H9 (cell line): Measurements from ENCODE around the gene ITGA7. TPM values are rescaled to one million over a fixed set of nuclear protein-coding genes. Genes with fewer than 3 reads are reported as not detected.

Source experiments
- DNase-seq: peaks from one replicate; pipeline ENCODE4 v3.0.0-alpha.2; 2017
- H2AFZ ChIP-seq: one replicate; pipeline ENCODE4 v1.6.1; 2013; ENCODE audit warnings: mild to moderate bottlenecking, low read length, control low read depth, moderate library complexity
- H2AK5ac ChIP-seq: 2 replicates; pipeline ENCODE4 v1.6.1; 2013; ENCODE audit warnings: low read length, control low read depth, mixed read lengths; ENCODE audit not compliant: insufficient read length
- H2BK120ac ChIP-seq: one replicate; pipeline ENCODE4 v1.6.1; 2013; ENCODE audit warnings: low read depth, mild to moderate bottlenecking, low read length, control low read depth, inconsistent platforms; ENCODE audit not compliant: poor library complexity, severe bottlenecking
- H2BK12ac ChIP-seq: 2 replicates; pipeline ENCODE4 v1.6.1; 2013; ENCODE audit warnings: low read length, control low read depth, mixed read lengths, low read depth; ENCODE audit not compliant: insufficient read length
- H2BK15ac ChIP-seq: 2 replicates; pipeline ENCODE4 v1.6.1; 2013; ENCODE audit warnings: low read depth, low read length, control low read depth
- H2BK20ac ChIP-seq: one replicate; pipeline ENCODE4 v1.6.1; 2013; ENCODE audit warnings: low read depth, mild to moderate bottlenecking, low read length, control low read depth, inconsistent platforms; ENCODE audit not compliant: poor library complexity, severe bottlenecking
- H2BK5ac ChIP-seq: 2 replicates; pipeline ENCODE4 v1.6.1; 2013; ENCODE audit warnings: low read length, control low read depth, mixed read lengths; ENCODE audit not compliant: insufficient read length
- H3K14ac ChIP-seq: 2 replicates; pipeline ENCODE4 v1.6.1; 2013; ENCODE audit warnings: low read length, control low read depth; ENCODE audit not compliant: insufficient read depth
- H3K18ac ChIP-seq: 2 replicates; pipeline ENCODE4 v1.6.1; 2013; ENCODE audit warnings: low read depth, mild to moderate bottlenecking, mixed read lengths, low read length, control low read depth; ENCODE audit not compliant: insufficient read length
- H3K23ac ChIP-seq: 2 replicates; pipeline ENCODE4 v1.6.1; 2013; ENCODE audit warnings: low read length, control low read depth, mixed read lengths, low read depth; ENCODE audit not compliant: insufficient read length
- H3K23me2 ChIP-seq: 2 replicates; pipeline ENCODE4 v1.6.1; 2013; ENCODE audit warnings: low read depth, mild to moderate bottlenecking, mixed read lengths, low read length, control low read depth; ENCODE audit not compliant: insufficient read length, poor library complexity, severe bottlenecking
- H3K27ac ChIP-seq: 2 replicates; pipeline ENCODE4 v1.5.1; 2013; ENCODE audit warnings: low read length, control low read depth, mixed read lengths, low read depth; ENCODE audit not compliant: insufficient read length
- H3K27me3 ChIP-seq: 2 replicates; pipeline ENCODE4 v1.6.1; 2013; ENCODE audit warnings: low read length, control low read depth, inconsistent platforms; ENCODE audit not compliant: insufficient read depth
- H3K4ac ChIP-seq: 2 replicates; pipeline ENCODE4 v1.6.1; 2013; ENCODE audit warnings: low read depth, mild to moderate bottlenecking, control low read depth, inconsistent platforms, low read length, moderate library complexity
- H3K4me1 ChIP-seq: 2 replicates; pipeline ENCODE4 v1.6.1; 2013; ENCODE audit warnings: low read length, control low read depth, inconsistent platforms; ENCODE audit not compliant: insufficient read depth
- H3K4me2 ChIP-seq: 2 replicates; pipeline ENCODE4 v1.6.1; 2013; ENCODE audit warnings: low read length, control low read depth, mixed read lengths; ENCODE audit not compliant: insufficient read length, insufficient read depth
- H3K56ac ChIP-seq: 2 replicates; pipeline ENCODE4 v1.6.1; 2013; ENCODE audit warnings: low read depth, mild to moderate bottlenecking, mixed read lengths, low read length, control low read depth; ENCODE audit not compliant: insufficient read length
- H3K79me1 ChIP-seq: 2 replicates; pipeline ENCODE4 v1.6.1; 2013; ENCODE audit warnings: low read depth, mild to moderate bottlenecking, moderate library complexity, low read length, control low read depth, inconsistent platforms; ENCODE audit not compliant: insufficient read depth, poor library complexity, severe bottlenecking
- H3K79me2 ChIP-seq: 2 replicates; pipeline ENCODE4 v1.6.1; 2013; ENCODE audit warnings: low read length, control low read depth, inconsistent platforms; ENCODE audit not compliant: insufficient read depth
- H3K9ac ChIP-seq: 2 replicates; pipeline ENCODE4 v1.6.1; 2013; ENCODE audit warnings: low read length, control low read depth, mixed read lengths; ENCODE audit not compliant: insufficient read length; ENCODE audit errors: extremely low read depth
- H3K9me3 ChIP-seq: one replicate; pipeline ENCODE4 v1.6.1; 2013; ENCODE audit warnings: low read depth, low read length, inconsistent platforms; ENCODE audit not compliant: control insufficient read depth
- H3T11ph ChIP-seq: one replicate; pipeline ENCODE4 v1.6.1; 2013; ENCODE audit warnings: mild to moderate bottlenecking, low read length, control low read depth, inconsistent platforms
- H4K20me1 ChIP-seq: one replicate; pipeline ENCODE4 v1.6.1; 2013; ENCODE audit not compliant: control insufficient read depth, insufficient read length, insufficient read depth
- H4K5ac ChIP-seq: 2 replicates; pipeline ENCODE4 v1.6.1; 2013; ENCODE audit warnings: low read depth, mild to moderate bottlenecking, mixed read lengths, low read length, control low read depth; ENCODE audit not compliant: insufficient read length
- H4K8ac ChIP-seq: replicated peaks from 2 replicates; pipeline ENCODE4 v1.6.1; 2013; ENCODE audit warnings: low read length, control low read depth, mixed read lengths, low read depth; ENCODE audit not compliant: insufficient read length
- H4K91ac ChIP-seq: 2 replicates; pipeline ENCODE4 v1.6.1; 2013; ENCODE audit warnings: low read depth, mild to moderate bottlenecking, moderate library complexity, mixed read lengths, low read length, control low read depth; ENCODE audit not compliant: insufficient read length
- H3K27ac Mint-ChIP-seq, 3 experiments: 2 replicates in 2 of 3; 3 replicates in 1 of 3; pipeline ENCODE4 v1.8.0; 2020 to 2021; ENCODE audit warnings: mixed read lengths in 3 of 3, mild to moderate bottlenecking in 1 of 3, moderate library complexity in 1 of 3
- H3K27me3 Mint-ChIP-seq: 2 replicates; pipeline ENCODE4 v1.8.0; 2021; ENCODE audit warnings: low read depth, mild to moderate bottlenecking, moderate library complexity, mixed read lengths
- H3K36me3 Mint-ChIP-seq, 3 experiments: 2 replicates in 2 of 3; 3 replicates in 1 of 3; pipeline ENCODE4 v1.8.0; 2020 to 2021; ENCODE audit warnings: low read depth in 3 of 3, mixed read lengths in 3 of 3; ENCODE audit not compliant: insufficient read depth in 1 of 3
- H3K4me1 Mint-ChIP-seq, 2 experiments: 2 replicates each; pipeline ENCODE4 v1.8.0; 2020; ENCODE audit warnings: mixed read lengths in 2 of 2
- H3K4me3 Mint-ChIP-seq, 2 experiments: 2 replicates in 1 of 2; 3 replicates in 1 of 2; pipeline ENCODE4 v1.8.0; 2020 to 2021; ENCODE audit warnings: mild to moderate bottlenecking in 2 of 2, mixed read lengths in 2 of 2, moderate library complexity in 1 of 2
- H3K9me3 Mint-ChIP-seq, 2 experiments: 2 replicates in 1 of 2; 3 replicates in 1 of 2; pipeline ENCODE4 v1.8.0; 2020; ENCODE audit warnings: mild to moderate bottlenecking in 2 of 2, mixed read lengths in 2 of 2, moderate library complexity in 1 of 2
- WGBS: extraction: QIAGEN DNeasy Blood & Tissue Kit; methylation state at CpG from one replicate; pipeline ENCODE4 v1.1.7; 2013; ENCODE audit warnings: missing lambda C conversion rate, low lambda C conversion rate, mixed read lengths; ENCODE audit not compliant: insufficient read length; ENCODE audit errors: extremely low coverage; 5-methylcytosine and 5-hydroxymethylcytosine counted together
- total RNA-seq: library from RNA; stranded (reverse); gene quantifications from 2 replicates; pipeline ENCODE4 v1.2.1, GENCODE V29; 2021
- TF ChIP-seq, protein P1 (sequence below): fragments of 200-600 bp; sonication (generic); conservative IDR thresholded peaks from 3 replicates; pipeline ENCODE4 v1.8.0; 2021; ENCODE audit warnings: antibody characterized with exemption, mild to moderate bottlenecking

ITGA7 gene
- total RNA-seq, 1 experiment from 2014 or later, result 119 TPM

DNA sequence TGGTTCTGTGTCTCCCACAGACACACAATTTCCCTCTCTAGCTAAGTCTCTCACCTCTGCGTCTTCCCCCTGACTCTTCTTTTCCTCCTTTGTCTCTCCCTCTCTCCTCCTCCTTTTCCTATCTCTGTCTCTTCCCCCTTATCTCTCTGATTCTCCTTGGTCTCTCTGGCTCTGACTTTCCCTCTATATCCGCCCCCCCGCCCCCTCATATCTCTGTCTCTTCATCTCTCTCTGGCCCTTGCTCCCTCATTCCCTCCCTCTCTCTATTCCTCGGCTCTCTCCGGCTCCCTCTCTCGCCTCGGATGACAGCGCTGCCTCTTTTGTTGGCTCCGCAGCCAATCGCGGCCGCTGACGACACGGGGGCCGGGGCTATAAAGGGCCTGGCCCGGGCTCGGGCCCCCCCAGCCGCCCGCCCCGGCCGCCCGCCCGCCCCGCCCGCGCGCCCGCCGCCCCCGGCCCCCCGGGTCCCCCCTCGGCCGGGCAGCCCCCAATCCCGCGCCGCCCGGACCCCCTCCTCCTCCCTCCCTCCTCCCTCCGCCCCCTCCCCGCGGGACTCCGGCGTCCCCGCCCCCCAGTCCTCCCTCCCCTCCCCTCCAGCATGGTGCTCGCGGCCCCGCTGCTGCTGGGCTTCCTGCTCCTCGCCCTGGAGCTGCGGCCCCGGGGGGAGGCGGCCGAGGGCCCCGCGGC lies 35.2 kb upstream of the ITGA7 start, which contains the start of gene GDF11:
TSS of gene GDF11 (plus strand) at position 404 of the 687 bp plus-strand sequence. CDS start at position 599, 195 bp downstream.
- Histone ChIP-seq H2BK15ac (no peak within 1 kb of the TSS), H3K9me3 (no peaks in the 10 kb centered on the region), H3K23ac (no peak within 1 kb of the TSS), H3K79me1 (peaks cover 2% of the 10 kb centered on the region), H3T11ph (no peak within 1 kb of the TSS), H2BK12ac (no peak within 1 kb of the TSS), H3K27ac (no peak within 1 kb of the TSS), H3K18ac (peak within 1 kb of the TSS; percentile 56), H2AFZ (no peak within 1 kb of the TSS), H3K9ac (peak within 1 kb of the TSS; percentile 31), H3K79me2 (peaks cover 6% of the 10 kb centered on the region; the same call in 1 of the 2 replicates), H2BK120ac (no peak within 1 kb of the TSS), H4K8ac (no peak within 1 kb of the TSS), H4K20me1 (no peaks in the 10 kb centered on the region), H3K4me1 (peaks cover 11% of the 10 kb centered on the region), H3K27me3 (no peaks in the 10 kb centered on the region), H3K14ac (peak within 1 kb of the TSS; percentile 49; the same call in 1 of the 2 replicates), H3K56ac (no peak within 1 kb of the TSS), H3K23me2 (peaks cover 36% of the 10 kb centered on the region), H2BK5ac (no peak within 1 kb of the TSS), H2AK5ac (no peak within 1 kb of the TSS), H3K4ac (no peak within 1 kb of the TSS), H3K4me2 (peak within 1 kb of the TSS; percentile 83), H4K5ac (no peak within 1 kb of the TSS), H2BK20ac (no peak within 1 kb of the TSS), H4K91ac (no peak within 1 kb of the TSS)
- no CpG with 5 or more reads among the region's 53 CpGs for WGBS
- TF ChIP-seq, protein P1, sequence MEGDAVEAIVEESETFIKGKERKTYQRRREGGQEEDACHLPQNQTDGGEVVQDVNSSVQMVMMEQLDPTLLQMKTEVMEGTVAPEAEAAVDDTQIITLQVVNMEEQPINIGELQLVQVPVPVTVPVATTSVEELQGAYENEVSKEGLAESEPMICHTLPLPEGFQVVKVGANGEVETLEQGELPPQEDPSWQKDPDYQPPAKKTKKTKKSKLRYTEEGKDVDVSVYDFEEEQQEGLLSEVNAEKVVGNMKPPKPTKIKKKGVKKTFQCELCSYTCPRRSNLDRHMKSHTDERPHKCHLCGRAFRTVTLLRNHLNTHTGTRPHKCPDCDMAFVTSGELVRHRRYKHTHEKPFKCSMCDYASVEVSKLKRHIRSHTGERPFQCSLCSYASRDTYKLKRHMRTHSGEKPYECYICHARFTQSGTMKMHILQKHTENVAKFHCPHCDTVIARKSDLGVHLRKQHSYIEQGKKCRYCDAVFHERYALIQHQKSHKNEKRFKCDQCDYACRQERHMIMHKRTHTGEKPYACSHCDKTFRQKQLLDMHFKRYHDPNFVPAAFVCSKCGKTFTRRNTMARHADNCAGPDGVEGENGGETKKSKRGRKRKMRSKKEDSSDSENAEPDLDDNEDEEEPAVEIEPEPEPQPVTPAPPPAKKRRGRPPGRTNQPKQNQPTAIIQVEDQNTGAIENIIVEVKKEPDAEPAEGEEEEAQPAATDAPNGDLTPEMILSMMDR, result no peak
- H3K9me3 Mint-ChIP-seq, result no peaks in the 10 kb centered on the region
- H3K4me1 Mint-ChIP-seq, result peaks cover 46 to 48% of the 10 kb centered on the region in 2 experiments
- DNase-seq, result peak; percentile 88
- peaks cover 5 to 11% (median 9%) of the 10 kb centered on the region in 3 experiments; a peak in 5 of 7 replicates for H3K36me3 Mint-ChIP-seq
- H3K4me3 Mint-ChIP-seq, result peak within 1 kb of the TSS; percentile 96 to 97
- peak within 1 kb of the TSS; percentile 89 to 95 (median 94) for H3K27ac Mint-ChIP-seq
- peaks cover 8% of the 10 kb centered on the region for H3K27me3 Mint-ChIP-seq
